Activated T-cell treated with anti-CD3 and anti-CD28 coated beads, Interleukin-2, amount 50 U/mL, for 4 hours (primary cell): ENCODE data around the gene FUT1. TPM values are rescaled to one million over a fixed set of nuclear protein-coding genes. Genes with fewer than 3 reads are reported as not detected.
"Not testable (repeated sequence)": the region's sequence is repeated elsewhere in the genome, so short reads cannot be mapped to it uniquely, and the experiment has no call there.

ENCODE experiments used
- ATAC-seq, 2 donors: fragments of 200-7000 bp; cut with Tn5 transposase; one replicate each; pipeline ENCODE4 v1.10.0; 2021
- DNase-seq: peaks from one replicate; pipeline ENCODE4 v3.0.0-alpha.2; 2020
- H3K27me3 Mint-ChIP-seq: one replicate; pipeline ENCODE4 v1.8.0; 2021; ENCODE audit warnings: low read depth, mixed read lengths
- H3K36me3 Mint-ChIP-seq: one replicate; pipeline ENCODE4 v1.8.0; 2022; ENCODE audit warnings: mixed read lengths; ENCODE audit not compliant: insufficient read depth
- H3K4me1 Mint-ChIP-seq: one replicate; pipeline ENCODE4 v1.8.0; 2021; ENCODE audit warnings: low read depth, mixed read lengths
- H3K4me3 Mint-ChIP-seq: one replicate; pipeline ENCODE4 v1.8.0; 2021; ENCODE audit warnings: mild to moderate bottlenecking, moderate library complexity, mixed read lengths
- H3K9me3 Mint-ChIP-seq: one replicate; pipeline ENCODE4 v1.8.0; 2021; ENCODE audit warnings: mixed read lengths
- total RNA-seq, 3 donors: library from RNA; stranded (reverse); gene quantifications; one replicate each; pipeline ENCODE4 v1.2.1, GENCODE V29; 2021

FUT1 gene
- total RNA-seq, 3 donors from 2014 or later: 0.13 to 0.22 (median 0.18) TPM

GRCh38 chr19:48779636-48780035 lies 27.2 kb upstream of the FUT1 start:
- no peaks in the 10 kb centered on the region for H3K36me3 Mint-ChIP-seq
- peaks cover 4% of the 10 kb centered on the region for H3K27me3 Mint-ChIP-seq
- peaks cover 5% of the 10 kb centered on the region for H3K4me1 Mint-ChIP-seq
- ATAC-seq (no peak), DNase-seq (no peak)
- no peaks in the 10 kb centered on the region for H3K9me3 Mint-ChIP-seq
- H3K4me3 Mint-ChIP-seq: no peak overlapping the region

GRCh38 chr19:48777720-48778119 lies 25.3 kb upstream of the FUT1 start:
- no peaks in the 10 kb centered on the region for H3K36me3 Mint-ChIP-seq
- ATAC-seq (no peak), DNase-seq (no peak)
- H3K4me3 Mint-ChIP-seq: no peak overlapping the region
- no peaks in the 10 kb centered on the region for H3K9me3 Mint-ChIP-seq
- peaks cover 5% of the 10 kb centered on the region for H3K4me1 Mint-ChIP-seq
- peaks cover 4% of the 10 kb centered on the region for H3K27me3 Mint-ChIP-seq

- DNase-seq (no peak), ATAC-seq (no peak)
- Mint-ChIP-seq H3K4me3 (no peak overlapping the region), H3K4me1 (peaks cover 2% of the 10 kb centered on the region), H3K36me3 (no peaks in the 10 kb centered on the region), H3K9me3 (no peaks in the 10 kb centered on the region), H3K27me3 (peaks cover 3% of the 10 kb centered on the region)
These were observed 24.7 kb upstream of the FUT1 start for GRCh38 chr19:48777139-48777538.

- no peak for DNase-seq
- Mint-ChIP-seq H3K27me3 (peaks cover 10% of the 10 kb centered on the region), H3K4me1 (no peaks in the 10 kb centered on the region), H3K4me3 (no peak overlapping the region), H3K36me3 (no peaks in the 10 kb centered on the region), H3K9me3 (no peaks in the 10 kb centered on the region)
- ATAC-seq: no peak
These were observed 20.1 kb upstream of the FUT1 start for GRCh38 chr19:48772503-48772953.

GRCh38 chr19:48770734-48771472 lies 18.5 kb upstream of the FUT1 start:
- Mint-ChIP-seq H3K27me3 (peaks cover 13% of the 10 kb centered on the region), H3K4me1 (no peaks in the 10 kb centered on the region), H3K4me3 (no peak overlapping the region), H3K9me3 (no peaks in the 10 kb centered on the region), H3K36me3 (no peaks in the 10 kb centered on the region)
- no peak for ATAC-seq
- DNase-seq: no peak

GRCh38 chr19:48770266-48770665 lies 17.8 kb upstream of the FUT1 start:
- Mint-ChIP-seq H3K27me3 (peaks cover 15% of the 10 kb centered on the region), H3K36me3 (no peaks in the 10 kb centered on the region), H3K9me3 (no peaks in the 10 kb centered on the region), H3K4me1 (no peaks in the 10 kb centered on the region), H3K4me3 (no peak overlapping the region)
- ATAC-seq (no peak), DNase-seq (no peak)

GRCh38 chr19:48768994-48769713 lies 16.7 kb upstream of the FUT1 start:
- Mint-ChIP-seq H3K36me3 (no peaks in the 10 kb centered on the region), H3K27me3 (peaks cover 15% of the 10 kb centered on the region), H3K9me3 (no peaks in the 10 kb centered on the region), H3K4me1 (no peaks in the 10 kb centered on the region), H3K4me3 (no peak overlapping the region)
- ATAC-seq: no peak
- DNase-seq: no peak

- peaks cover 15% of the 10 kb centered on the region for H3K27me3 Mint-ChIP-seq
- ATAC-seq, H3K4me1 Mint-ChIP-seq, H3K4me3 Mint-ChIP-seq, H3K9me3 Mint-ChIP-seq, H3K36me3 Mint-ChIP-seq, DNase-seq: not testable (repeated sequence)
These were observed 15.8 kb upstream of the FUT1 start for GRCh38 chr19:48768171-48768753.

- not testable (repeated sequence) for H3K9me3 Mint-ChIP-seq, DNase-seq, ATAC-seq, H3K4me3 Mint-ChIP-seq, H3K36me3 Mint-ChIP-seq, H3K4me1 Mint-ChIP-seq
- H3K27me3 Mint-ChIP-seq: peaks cover 12% of the 10 kb centered on the region
These were observed 13.4 kb upstream of the FUT1 start for GRCh38 chr19:48765816-48766215.

GRCh38 chr19:48760504-48761205 lies 8.2 kb upstream of the FUT1 start:
- DNase-seq: no peak
- no peak overlapping the region for H3K4me3 Mint-ChIP-seq

GRCh38 chr19:48757741-48758144 lies 5.3 kb upstream of the FUT1 start:
- DNase-seq (no peak), ATAC-seq (no peak)
- Mint-ChIP-seq H3K9me3 (no peaks in the 10 kb centered on the region), H3K36me3 (no peaks in the 10 kb centered on the region), H3K27me3 (peaks cover 25% of the 10 kb centered on the region), H3K4me3 (no peak overlapping the region), H3K4me1 (peaks cover 10% of the 10 kb centered on the region)

More at GRCh38 chr19:48760504-48761205, 8.2 kb upstream of the FUT1 start:
- H3K4me1 Mint-ChIP-seq: peaks cover 4% of the 10 kb centered on the region
- no peaks in the 10 kb centered on the region for H3K9me3 Mint-ChIP-seq
- H3K27me3 Mint-ChIP-seq: peaks cover 10% of the 10 kb centered on the region
- no peaks in the 10 kb centered on the region for H3K36me3 Mint-ChIP-seq
- ATAC-seq: peak in 1 of 2 donors; percentile 48

- no peak overlapping the region for H3K4me3 Mint-ChIP-seq
- DNase-seq: no peak
- H3K27me3 Mint-ChIP-seq: peaks cover 23% of the 10 kb centered on the region
- H3K4me1 Mint-ChIP-seq: peaks cover 12% of the 10 kb centered on the region
- ATAC-seq: no peak
- H3K9me3 Mint-ChIP-seq: no peaks in the 10 kb centered on the region
- no peaks in the 10 kb centered on the region for H3K36me3 Mint-ChIP-seq
These were observed 4.7 kb upstream of the FUT1 start for GRCh38 chr19:48757089-48757675.

GRCh38 chr19:48756686-48757085 lies 4.2 kb upstream of the FUT1 start:
- ATAC-seq (no peak), DNase-seq (no peak)
- H3K4me1 Mint-ChIP-seq: peaks cover 14% of the 10 kb centered on the region
- peaks cover 25% of the 10 kb centered on the region for H3K27me3 Mint-ChIP-seq
- H3K9me3 Mint-ChIP-seq: no peaks in the 10 kb centered on the region
- no peak overlapping the region for H3K4me3 Mint-ChIP-seq
- H3K36me3 Mint-ChIP-seq: no peaks in the 10 kb centered on the region

GRCh38 chr19:48756212-48756611 lies 3.8 kb upstream of the FUT1 start:
- Mint-ChIP-seq H3K27me3 (peaks cover 27% of the 10 kb centered on the region), H3K9me3 (no peaks in the 10 kb centered on the region), H3K36me3 (no peaks in the 10 kb centered on the region), H3K4me3 (no peak overlapping the region), H3K4me1 (peaks cover 15% of the 10 kb centered on the region)
- ATAC-seq: no peak
- DNase-seq: no peak
